Duodenal mucosa (tissue), 2 donors: ENCODE measurements around the gene OLIG2.

Source experiments
- H3K27ac ChIP-seq: one replicate; pipeline ENCODE4 v1.7.0; 2013; ENCODE audit warnings: low read depth, low read length
- H3K27me3 ChIP-seq, 2 donors: one replicate each; pipeline ENCODE4 v1.7.0; 2013; ENCODE audit warnings: low read length in 2 of 2, control low read depth in 1 of 2; ENCODE audit not compliant: insufficient read depth in 2 of 2, control insufficient read depth in 1 of 2
- H3K36me3 ChIP-seq, 2 donors: one replicate each; pipeline ENCODE4 v1.7.0; 2013; ENCODE audit warnings: low read length in 2 of 2, control low read depth in 1 of 2; ENCODE audit not compliant: insufficient read depth in 2 of 2, control insufficient read depth in 1 of 2
- H3K4me1 ChIP-seq, 2 donors: one replicate each; pipeline ENCODE4 v1.7.0; 2013; ENCODE audit warnings: low read length in 2 of 2, control low read depth in 1 of 2; ENCODE audit not compliant: insufficient read depth in 2 of 2, control insufficient read depth in 1 of 2
- H3K4me3 ChIP-seq, 2 donors: one replicate each; pipeline ENCODE4 v1.7.0; 2013; ENCODE audit warnings: low read length in 2 of 2, low read depth in 1 of 2
- H3K9ac ChIP-seq, 2 donors: one replicate each; pipeline ENCODE4 v1.7.0; 2013; ENCODE audit warnings: low read length in 2 of 2, low read depth in 1 of 2
- H3K9me3 ChIP-seq, 2 donors: one replicate each; pipeline ENCODE4 v1.7.0; 2013; ENCODE audit warnings: low read length in 2 of 2, control low read depth in 1 of 2; ENCODE audit not compliant: control insufficient read depth in 1 of 2

OLIG2 gene

DNA sequence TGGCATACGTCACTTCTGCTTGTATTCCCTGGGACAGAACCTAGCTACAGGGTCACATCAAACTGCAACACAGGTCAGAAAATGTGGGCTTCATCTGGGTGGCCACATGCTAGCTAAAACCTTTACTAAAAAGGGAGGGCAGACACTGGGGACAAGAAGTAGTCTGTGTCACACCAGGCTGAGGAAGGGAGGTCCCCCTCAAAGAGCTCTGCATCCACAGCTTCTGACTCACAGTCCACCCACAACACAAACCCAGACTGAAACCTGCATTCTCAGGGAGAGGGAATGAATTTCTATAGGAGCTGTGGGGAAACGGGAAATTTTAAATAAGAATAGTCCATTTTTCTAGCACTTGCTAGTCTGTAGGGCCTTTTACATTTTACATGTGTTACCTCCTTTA, 16.2 kb downstream of the OLIG2 start:
- H3K4me3 ChIP-seq, result no peak overlapping the region
- H3K4me1 ChIP-seq, result no peaks in the 10 kb centered on the region
- H3K9ac ChIP-seq, result no peak overlapping the region
- no peak overlapping the region for H3K27ac ChIP-seq
- H3K36me3 ChIP-seq, result no peaks in the 10 kb centered on the region
- no peaks in the 10 kb centered on the region for H3K9me3 ChIP-seq
- H3K27me3 ChIP-seq, result peaks cover 11 to 27% of the 10 kb centered on the region in 2 donors

DNA sequence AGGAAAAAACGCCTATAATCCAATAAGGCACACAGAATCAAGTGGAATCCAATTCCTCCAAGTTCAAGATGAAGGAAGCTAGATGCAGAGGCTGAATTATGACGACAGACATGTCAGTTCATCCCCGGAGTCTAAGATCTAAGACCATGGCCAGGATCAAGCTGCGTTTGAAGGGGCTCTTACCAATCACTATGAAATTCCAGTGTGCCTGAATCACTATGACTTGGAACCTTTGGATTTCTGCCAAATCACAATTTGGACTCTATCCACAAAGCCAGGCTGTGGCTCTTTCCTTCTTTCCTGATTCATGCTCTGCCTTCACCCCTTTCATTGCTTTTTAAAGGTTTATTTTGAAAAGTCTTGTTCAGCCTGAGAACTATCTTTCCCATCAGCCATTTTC, 17.1 kb downstream of the OLIG2 start:
- no peak overlapping the region for H3K9ac ChIP-seq
- no peaks in the 10 kb centered on the region for H3K36me3 ChIP-seq
- H3K27me3 ChIP-seq, result peaks cover 14 to 24% of the 10 kb centered on the region in 2 donors
- no peaks in the 10 kb centered on the region for H3K9me3 ChIP-seq
- H3K4me3 ChIP-seq, result no peak overlapping the region
- H3K27ac ChIP-seq, result no peak overlapping the region
- H3K4me1 ChIP-seq, result no peaks in the 10 kb centered on the region

DNA sequence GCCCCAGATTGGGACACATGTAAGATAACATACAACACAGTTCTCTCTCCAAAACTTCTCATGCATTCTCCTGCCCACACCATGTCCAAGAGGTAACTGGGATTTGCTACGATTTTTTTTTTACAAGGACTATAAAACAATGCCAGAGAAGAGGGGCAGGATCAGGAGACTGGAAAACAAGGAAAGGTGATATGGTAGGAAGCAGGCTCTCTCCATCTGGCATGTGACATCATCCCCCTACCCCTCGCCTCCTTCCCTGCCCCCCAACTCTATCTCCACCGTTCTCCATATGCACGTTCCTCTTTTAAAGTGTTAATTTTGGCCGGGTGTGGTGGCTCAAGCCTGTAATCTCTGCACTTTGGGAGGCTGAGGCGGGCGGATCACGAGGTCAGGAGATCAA, 20.7 kb downstream of the OLIG2 start:
- H3K36me3 ChIP-seq, result no peaks in the 10 kb centered on the region
- peaks cover 4 to 18% of the 10 kb centered on the region in 2 donors for H3K27me3 ChIP-seq
- no peak overlapping the region for H3K4me3 ChIP-seq
- no peak overlapping the region for H3K9ac ChIP-seq
- no peaks in the 10 kb centered on the region for H3K9me3 ChIP-seq
- no peaks in the 10 kb centered on the region for H3K4me1 ChIP-seq
- no peak overlapping the region for H3K27ac ChIP-seq

DNA sequence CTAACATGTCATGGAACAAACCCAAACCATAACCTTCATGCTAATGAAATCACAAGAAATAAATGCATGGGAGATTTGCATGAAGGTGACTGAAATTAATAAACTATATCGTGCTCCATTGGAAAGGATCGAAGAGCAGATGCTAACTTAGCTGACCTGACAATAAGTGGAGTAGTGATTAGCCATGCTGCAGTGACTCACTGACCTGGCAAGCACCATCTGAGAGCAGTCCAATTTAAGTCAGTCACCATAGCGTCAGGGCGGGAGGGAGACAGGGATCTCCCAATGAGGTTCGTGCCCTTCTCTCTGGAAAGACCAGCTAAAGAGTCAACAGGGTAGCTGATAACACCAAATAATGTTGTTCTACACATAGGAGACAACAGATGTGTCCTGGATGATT, 21.5 kb downstream of the OLIG2 start:
- no peaks in the 10 kb centered on the region for H3K36me3 ChIP-seq
- peaks cover 3 to 15% of the 10 kb centered on the region in 2 donors for H3K27me3 ChIP-seq
- H3K9me3 ChIP-seq, result no peaks in the 10 kb centered on the region
- no peak overlapping the region for H3K9ac ChIP-seq
- H3K4me3 ChIP-seq, result no peak overlapping the region
- H3K4me1 ChIP-seq, result no peaks in the 10 kb centered on the region
- H3K27ac ChIP-seq, result no peak overlapping the region

DNA sequence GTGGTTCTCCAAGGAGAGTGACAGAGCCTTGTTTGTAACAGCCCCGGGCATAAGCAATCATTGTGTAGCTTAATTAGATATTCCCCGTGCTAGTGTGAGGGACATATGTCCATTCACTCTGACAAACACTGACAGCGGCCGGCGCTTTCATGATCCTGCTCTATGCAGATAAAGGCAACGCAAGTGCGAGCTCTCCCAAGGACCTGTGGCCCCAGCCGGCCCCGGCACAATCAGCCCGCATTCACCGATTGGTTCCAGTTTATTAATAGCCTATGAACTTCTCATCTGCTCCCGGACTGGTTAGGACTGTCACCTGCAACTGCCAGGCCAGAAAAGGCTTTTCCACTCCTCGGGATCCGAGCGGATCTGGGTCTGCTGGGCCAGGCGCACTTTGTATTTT, 26.2 kb downstream of the OLIG2 start:
- Histone ChIP-seq H3K27me3 (peaks cover 0 to 3% of the 10 kb centered on the region in 2 donors), H3K9ac (no peak overlapping the region), H3K27ac (no peak overlapping the region), H3K9me3 (no peaks in the 10 kb centered on the region), H3K4me1 (no peaks in the 10 kb centered on the region), H3K4me3 (no peak overlapping the region), H3K36me3 (no peaks in the 10 kb centered on the region)

DNA sequence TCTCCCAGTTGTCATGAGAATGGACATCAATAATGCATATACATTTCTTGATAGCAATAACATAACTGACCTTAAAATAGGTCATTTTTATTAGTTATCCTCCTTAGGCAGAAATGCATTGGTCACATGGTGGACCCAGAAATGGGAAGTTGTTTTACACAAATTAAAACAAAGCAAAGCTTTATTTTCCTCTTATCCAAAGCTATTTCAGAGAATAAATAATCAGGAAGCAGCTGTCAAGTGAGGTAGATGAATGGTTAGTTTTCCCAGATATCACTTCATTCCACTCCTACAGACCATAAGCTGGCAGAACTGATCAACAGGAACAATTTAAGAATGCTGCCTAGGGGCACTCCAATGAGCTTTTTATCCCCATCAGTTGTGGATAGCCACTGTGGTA, 28.2 kb downstream of the OLIG2 start:
- Histone ChIP-seq H3K4me1 (no peaks in the 10 kb centered on the region), H3K9me3 (no peaks in the 10 kb centered on the region)

DNA sequence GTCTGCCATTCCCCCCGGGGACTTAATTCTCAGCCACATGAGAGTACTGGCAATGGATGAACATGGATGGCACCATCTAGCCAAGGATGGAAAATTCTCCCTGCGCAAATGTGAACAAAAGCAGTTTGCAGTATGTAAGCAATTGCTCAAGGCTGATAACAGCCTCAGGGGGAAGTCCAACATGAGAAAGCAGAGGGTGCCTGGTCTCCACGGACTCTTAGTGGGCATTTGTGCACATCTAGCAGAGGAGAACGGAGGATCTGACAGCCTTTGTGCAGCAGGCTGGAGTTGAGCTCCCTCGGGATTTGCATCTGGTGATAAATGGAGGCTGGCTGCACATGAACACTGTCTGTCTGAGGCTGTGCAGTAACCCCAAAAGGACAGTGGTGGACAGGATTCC, 30.3 kb downstream of the OLIG2 start:
- Histone ChIP-seq H3K36me3 (no peaks in the 10 kb centered on the region), H3K4me3 (no peak overlapping the region), H3K4me1 (no peaks in the 10 kb centered on the region), H3K27ac (no peak overlapping the region), H3K9ac (no peak overlapping the region), H3K9me3 (no peaks in the 10 kb centered on the region), H3K27me3 (peaks cover 5 to 6% of the 10 kb centered on the region in 2 donors)

More for the DNA sequence above, 28.2 kb downstream of the OLIG2 start:
- no peak overlapping the region for H3K27ac ChIP-seq
- no peaks in the 10 kb centered on the region for H3K27me3 ChIP-seq
- no peak overlapping the region for H3K4me3 ChIP-seq
- no peaks in the 10 kb centered on the region for H3K36me3 ChIP-seq
- no peak overlapping the region for H3K9ac ChIP-seq

DNA sequence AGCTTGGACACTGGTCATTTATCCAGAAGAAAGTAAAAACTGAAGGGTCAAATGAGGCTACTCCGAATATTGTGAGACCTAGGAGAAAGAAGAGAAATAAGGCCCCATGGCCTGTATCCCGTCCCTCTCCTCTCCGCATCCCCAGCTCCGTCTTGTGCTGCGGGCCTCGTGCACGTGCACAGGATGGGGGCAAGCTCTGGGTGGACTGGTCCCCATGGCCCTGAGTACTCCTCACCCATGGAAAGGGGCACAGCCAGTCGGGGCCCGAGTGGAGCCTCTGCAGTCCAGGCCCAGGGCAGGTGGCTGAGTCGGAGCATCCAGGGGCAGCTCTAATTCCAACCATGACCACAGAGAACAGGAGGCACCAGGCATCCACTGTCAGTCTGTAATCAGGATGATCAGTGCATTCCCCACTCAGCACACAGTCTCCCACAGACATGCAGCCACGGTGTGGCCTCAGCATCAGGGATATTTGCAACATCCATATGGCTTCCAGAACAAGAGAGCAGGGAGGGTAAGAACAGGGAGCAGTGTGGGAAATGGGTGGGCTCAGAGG, 31.7 kb downstream of the OLIG2 start:
- Histone ChIP-seq H3K9ac (no peak overlapping the region), H3K36me3 (no peaks in the 10 kb centered on the region), H3K9me3 (no peaks in the 10 kb centered on the region), H3K4me3 (no peak overlapping the region), H3K27me3 (peaks cover 7 to 8% of the 10 kb centered on the region in 2 donors), H3K27ac (no peak overlapping the region), H3K4me1 (no peaks in the 10 kb centered on the region)

DNA sequence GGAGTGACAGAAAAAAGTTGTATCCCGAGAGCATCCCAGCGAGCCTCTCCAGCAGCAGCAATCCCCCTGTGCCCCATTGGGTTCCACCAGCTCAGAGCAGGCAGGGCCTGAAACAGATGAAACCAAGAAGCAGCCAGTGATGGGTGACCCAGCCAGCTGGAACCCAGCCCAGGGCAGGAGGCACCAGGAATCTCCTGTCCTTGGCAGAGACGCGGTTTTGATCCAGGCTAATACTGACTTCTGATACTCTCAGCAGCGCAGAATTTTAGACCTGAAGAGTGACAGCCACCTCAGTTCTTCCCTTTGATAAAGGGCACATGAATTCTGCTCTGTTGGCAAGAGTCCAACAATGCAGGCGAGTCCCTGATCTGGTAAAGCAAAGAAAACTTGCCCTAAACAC, 32.8 kb downstream of the OLIG2 start:
- Histone ChIP-seq H3K27me3 (peaks cover 10 to 12% of the 10 kb centered on the region in 2 donors), H3K4me1 (no peaks in the 10 kb centered on the region), H3K4me3 (no peak overlapping the region), H3K27ac (no peak overlapping the region), H3K9ac (no peak overlapping the region), H3K36me3 (no peaks in the 10 kb centered on the region), H3K9me3 (no peaks in the 10 kb centered on the region)

DNA sequence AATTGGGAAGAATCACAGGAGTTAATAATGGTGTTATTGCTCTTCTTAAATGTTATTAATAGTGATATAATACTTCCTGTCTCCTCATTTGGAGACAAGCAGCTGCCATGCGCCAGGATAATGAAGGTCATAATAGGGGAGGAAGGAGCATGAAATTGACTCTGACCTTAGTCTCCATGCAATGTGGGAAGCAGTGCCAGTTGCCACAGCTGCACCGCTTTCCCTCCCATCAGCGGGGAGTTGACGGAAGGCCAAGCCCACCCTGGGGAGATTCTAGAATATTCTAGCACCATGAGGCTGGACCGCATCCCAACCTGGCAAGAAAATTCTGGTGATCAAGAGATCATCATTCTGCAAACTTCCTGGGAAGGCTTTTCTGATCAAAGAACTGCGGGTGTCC, 33.2 kb downstream of the OLIG2 start:
- H3K36me3 ChIP-seq, result no peaks in the 10 kb centered on the region
- no peak overlapping the region for H3K27ac ChIP-seq
- peaks cover 14 to 16% of the 10 kb centered on the region in 2 donors for H3K27me3 ChIP-seq
- no peaks in the 10 kb centered on the region for H3K4me1 ChIP-seq
- H3K9ac ChIP-seq, result no peak overlapping the region
- no peak overlapping the region for H3K4me3 ChIP-seq
- no peaks in the 10 kb centered on the region for H3K9me3 ChIP-seq

DNA sequence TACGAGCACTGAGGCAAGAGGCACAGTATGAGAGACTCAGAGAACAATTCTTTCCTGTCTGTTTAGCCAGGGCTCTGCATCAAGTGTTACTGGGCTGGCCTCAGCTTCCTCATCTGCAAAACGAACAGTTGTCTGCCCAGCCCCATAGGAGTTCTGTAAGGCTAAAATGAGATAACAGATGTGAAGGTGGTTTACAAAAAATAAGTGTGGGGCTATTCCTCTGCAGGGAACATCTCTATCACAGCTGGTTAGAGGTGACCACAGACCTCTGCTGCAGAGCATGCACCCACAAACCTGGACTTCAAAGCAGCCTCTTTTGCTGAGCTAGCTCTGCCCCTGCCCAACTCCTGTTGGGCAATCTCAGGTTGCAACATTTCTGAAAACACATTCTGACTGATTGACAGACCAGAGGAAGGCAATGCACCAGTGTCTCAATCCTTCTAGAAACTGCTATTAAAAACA, 33.7 kb downstream of the OLIG2 start:
- peaks cover 15 to 21% of the 10 kb centered on the region in 2 donors for H3K27me3 ChIP-seq

More for the DNA sequence above, 33.7 kb downstream of the OLIG2 start:
- Histone ChIP-seq H3K4me3 (no peak overlapping the region), H3K9ac (no peak overlapping the region), H3K36me3 (no peaks in the 10 kb centered on the region), H3K4me1 (no peaks in the 10 kb centered on the region), H3K27ac (no peak overlapping the region), H3K9me3 (no peaks in the 10 kb centered on the region)
